ENCODE measurements around the gene SLC19A1.
"Not testable (repeated sequence)": the region's sequence is repeated elsewhere in the genome, so short reads cannot be mapped to it uniquely, and the experiment has no call there.

The SLC19A1 gene

GRCh38 chr21:45504021-45504515, 38.2 kb downstream of the SLC19A1 start:
- H3K9me3 Mint-ChIP-seq = peaks cover 0 to 2% of the 10 kb centered on the region in 2 donors
- ATAC-seq (replicated peaks) (no peak), DNase-seq (no peak)
- peaks cover 0 to 7% of the 10 kb centered on the region in 2 donors for H3K27me3 Mint-ChIP-seq
- no peaks in the 10 kb centered on the region for H3K36me3 Mint-ChIP-seq
- no peak overlapping the region for H3K4me3 Mint-ChIP-seq
- no peak overlapping the region for H3K27ac Mint-ChIP-seq
- H3K4me1 Mint-ChIP-seq = peaks cover 0 to 8% of the 10 kb centered on the region in 2 donors

GRCh38 chr21:45503226-45503625, 39.0 kb downstream of the SLC19A1 start:
- ATAC-seq (replicated peaks); H3K9me3 Mint-ChIP-seq; H3K4me1 Mint-ChIP-seq; H3K27ac Mint-ChIP-seq; H3K27me3 Mint-ChIP-seq; DNase-seq; H3K36me3 Mint-ChIP-seq; H3K4me3 Mint-ChIP-seq: not testable (repeated sequence)

GRCh38 chr21:45502600-45502999, 39.6 kb downstream of the SLC19A1 start:
- ATAC-seq (replicated peaks) = peak in 1 of 2 donors; percentile 35
- Mint-ChIP-seq H3K9me3 (peaks cover 0 to 2% of the 10 kb centered on the region in 2 donors), H3K36me3 (no peaks in the 10 kb centered on the region), H3K27ac (no peak overlapping the region), H3K4me3 (no peak overlapping the region), H3K27me3 (peaks cover 0 to 7% of the 10 kb centered on the region in 2 donors), H3K4me1 (peaks cover 0 to 5% of the 10 kb centered on the region in 2 donors)
- no peak for DNase-seq

- Mint-ChIP-seq H3K27me3 (peaks cover 4 to 7% of the 10 kb centered on the region in 2 donors), H3K4me1 (peaks cover 0 to 5% of the 10 kb centered on the region in 2 donors), H3K27ac (no peak overlapping the region), H3K9me3 (peaks cover 0 to 2% of the 10 kb centered on the region in 2 donors), H3K36me3 (no peaks in the 10 kb centered on the region), H3K4me3 (no peak overlapping the region)
- DNase-seq (no peak), ATAC-seq (replicated peaks) (no peak)
These were observed 40.3 kb downstream of the SLC19A1 start for GRCh38 chr21:45502006-45502345.

GRCh38 chr21:45501081-45502005, 40.9 kb downstream of the SLC19A1 start:
- not testable (repeated sequence) for H3K36me3 Mint-ChIP-seq, H3K4me3 Mint-ChIP-seq, DNase-seq, H3K9me3 Mint-ChIP-seq, H3K27me3 Mint-ChIP-seq, H3K4me1 Mint-ChIP-seq, H3K27ac Mint-ChIP-seq
- ATAC-seq (replicated peaks) = peak in 1 of 2 donors; percentile 36

- DNase-seq = no peak
- Mint-ChIP-seq H3K4me3 (no peak overlapping the region), H3K27me3 (peaks cover 5 to 7% of the 10 kb centered on the region in 2 donors), H3K9me3 (peaks cover 0 to 2% of the 10 kb centered on the region in 2 donors), H3K36me3 (no peaks in the 10 kb centered on the region), H3K4me1 (peaks cover 0 to 5% of the 10 kb centered on the region in 2 donors), H3K27ac (peak overlapping the region; percentile 87)
- ATAC-seq (replicated peaks) = no peak
These were observed 42.2 kb downstream of the SLC19A1 start for GRCh38 chr21:45499970-45500577.

GRCh38 chr21:45499201-45499750, 43.0 kb downstream of the SLC19A1 start:
- ATAC-seq (replicated peaks) (no peak), DNase-seq (no peak)
- H3K27ac Mint-ChIP-seq = no peak overlapping the region
- peaks cover 0 to 5% of the 10 kb centered on the region in 2 donors for H3K4me1 Mint-ChIP-seq
- peaks cover 0 to 2% of the 10 kb centered on the region in 2 donors for H3K9me3 Mint-ChIP-seq
- H3K27me3 Mint-ChIP-seq = peaks cover 5 to 7% of the 10 kb centered on the region in 2 donors
- no peak overlapping the region for H3K4me3 Mint-ChIP-seq
- no peaks in the 10 kb centered on the region for H3K36me3 Mint-ChIP-seq

GRCh38 chr21:45498646-45499000, 43.6 kb downstream of the SLC19A1 start:
- no peak overlapping the region for H3K27ac Mint-ChIP-seq

GRCh38 chr21:45497846-45498645, 44.2 kb downstream of the SLC19A1 start:
- Mint-ChIP-seq H3K27ac (no peak overlapping the region), H3K4me3 (no peak overlapping the region), H3K9me3 (peaks cover 0 to 2% of the 10 kb centered on the region in 2 donors), H3K4me1 (peaks cover 0 to 5% of the 10 kb centered on the region in 2 donors), H3K27me3 (peaks cover 5 to 7% of the 10 kb centered on the region in 2 donors), H3K36me3 (no peaks in the 10 kb centered on the region)
- no peak for ATAC-seq (replicated peaks)
- no peak for DNase-seq

More at GRCh38 chr21:45498646-45499000, 43.6 kb downstream of the SLC19A1 start:
- H3K27me3 Mint-ChIP-seq = peaks cover 5 to 7% of the 10 kb centered on the region in 2 donors
- H3K36me3 Mint-ChIP-seq = no peaks in the 10 kb centered on the region
- H3K4me1 Mint-ChIP-seq = peaks cover 0 to 5% of the 10 kb centered on the region in 2 donors
- H3K9me3 Mint-ChIP-seq = peaks cover 0 to 2% of the 10 kb centered on the region in 2 donors
- no peak overlapping the region for H3K4me3 Mint-ChIP-seq
- DNase-seq (no peak), ATAC-seq (replicated peaks) (no peak)

- peaks cover 5 to 7% of the 10 kb centered on the region in 2 donors for H3K27me3 Mint-ChIP-seq
- DNase-seq (no peak), ATAC-seq (replicated peaks) (no peak)
- no peaks in the 10 kb centered on the region for H3K36me3 Mint-ChIP-seq
- H3K4me1 Mint-ChIP-seq = peaks cover 0 to 5% of the 10 kb centered on the region in 2 donors
- H3K4me3 Mint-ChIP-seq = no peak overlapping the region
- H3K27ac Mint-ChIP-seq = no peak overlapping the region
- peaks cover 0 to 2% of the 10 kb centered on the region in 2 donors for H3K9me3 Mint-ChIP-seq
These were observed 45.0 kb downstream of the SLC19A1 start for GRCh38 chr21:45496968-45497845.

- no peak overlapping the region for H3K27ac Mint-ChIP-seq
- peaks cover 0 to 2% of the 10 kb centered on the region in 2 donors for H3K9me3 Mint-ChIP-seq
- ATAC-seq (replicated peaks) (no peak), DNase-seq (no peak)
- peaks cover 5 to 7% of the 10 kb centered on the region in 2 donors for H3K27me3 Mint-ChIP-seq
- no peak overlapping the region for H3K4me3 Mint-ChIP-seq
- peaks cover 0 to 5% of the 10 kb centered on the region in 2 donors for H3K4me1 Mint-ChIP-seq
- no peaks in the 10 kb centered on the region for H3K36me3 Mint-ChIP-seq
These were observed 45.9 kb downstream of the SLC19A1 start for GRCh38 chr21:45496151-45496967.

- Mint-ChIP-seq H3K9me3 (peaks cover 0 to 2% of the 10 kb centered on the region in 2 donors), H3K4me3 (no peak overlapping the region), H3K27ac (no peak overlapping the region), H3K36me3 (no peaks in the 10 kb centered on the region), H3K4me1 (peaks cover 0 to 5% of the 10 kb centered on the region in 2 donors), H3K27me3 (peaks cover 5 to 7% of the 10 kb centered on the region in 2 donors)
- no peak for ATAC-seq (replicated peaks)
- DNase-seq = no peak
These were observed 47.2 kb downstream of the SLC19A1 start for GRCh38 chr21:45494851-45495680.
